Osteoblast (primary cell): ENCODE results near the gene PPP1R3C. TPM values are rescaled to one million over a fixed set of nuclear protein-coding genes. Genes with fewer than 3 reads are reported as not detected.

Source experiments
- DNase-seq: peaks from one replicate; pipeline ENCODE4 v3.0.0; 2011; ENCODE audit warnings: low spot score, mixed read lengths; ENCODE audit not compliant: insufficient read length; ENCODE audit errors: missing footprints
- H2AFZ ChIP-seq: 2 replicates; pipeline ENCODE4 v1.6.0; 2011; ENCODE audit warnings: mild to moderate bottlenecking, low read length
- H3K27ac ChIP-seq: 2 replicates; pipeline ENCODE4 v1.5.1; 2011; ENCODE audit warnings: mild to moderate bottlenecking, low read depth, low read length, moderate library complexity
- H3K27me3 ChIP-seq: 2 replicates; pipeline ENCODE4 v1.6.0; 2012; ENCODE audit warnings: mild to moderate bottlenecking, control low read depth, inconsistent platforms, low read length, moderate library complexity; ENCODE audit not compliant: insufficient read depth
- H3K36me3 ChIP-seq: 2 replicates; pipeline ENCODE4 v1.5.1; 2011; ENCODE audit warnings: mild to moderate bottlenecking, low read length, control low read depth, moderate library complexity; ENCODE audit not compliant: insufficient read depth
- H3K4me1 ChIP-seq: 2 replicates; pipeline ENCODE4 v1.5.1; 2011; ENCODE audit warnings: mild to moderate bottlenecking, low read length, control low read depth, moderate library complexity; ENCODE audit not compliant: insufficient read depth
- H3K4me2 ChIP-seq: 2 replicates; pipeline ENCODE4 v1.6.0; 2011; ENCODE audit warnings: mild to moderate bottlenecking, low read length; ENCODE audit not compliant: insufficient read depth
- H3K4me3 ChIP-seq: fragments of 200-600 bp; sonication (generic); 3 replicates; pipeline ENCODE4 v1.5.1; 2012; ENCODE audit warnings: mild to moderate bottlenecking, low read length, inconsistent platforms; ENCODE audit not compliant: insufficient read depth
- H3K79me2 ChIP-seq: 2 replicates; pipeline ENCODE4 v1.6.0; 2012; ENCODE audit warnings: mild to moderate bottlenecking, low read length, control low read depth, inconsistent platforms; ENCODE audit not compliant: insufficient read depth
- H3K9me3 ChIP-seq: 2 replicates; pipeline ENCODE4 v1.5.1; 2011; ENCODE audit warnings: low read depth, low read length, control low read depth
- H4K20me1 ChIP-seq: 2 replicates; pipeline ENCODE4 v1.6.0; 2012; ENCODE audit warnings: mild to moderate bottlenecking, low read length, control low read depth; ENCODE audit not compliant: insufficient read depth
- CTCF ChIP-seq: IDR thresholded peaks from 2 replicates; pipeline ENCODE4 v1.5.1; 2011; ENCODE audit warnings: mild to moderate bottlenecking, low read depth, low read length, moderate library complexity; ENCODE audit errors: extremely low read depth
- total RNA-seq: library from RNA; depleted of rRNA; stranded (reverse); fragments of >200 nt; gene quantifications from 2 replicates; pipeline ENCODE4 v1.2.3, GENCODE V29; 2012

PPP1R3C gene
- total RNA-seq, 1 donor: 87.9 TPM

GRCh38 chr10:91624633-91625032, 8.2 kb downstream of the PPP1R3C start:
- H3K79me2 ChIP-seq: peaks cover 3% of the 10 kb centered on the region
- H3K36me3 ChIP-seq: peaks cover 4% of the 10 kb centered on the region
- peaks cover 3% of the 10 kb centered on the region for H3K9me3 ChIP-seq
- H3K27ac ChIP-seq: no peak overlapping the region
- no peaks in the 10 kb centered on the region for H4K20me1 ChIP-seq
- H3K27me3 ChIP-seq: no peaks in the 10 kb centered on the region
- TF ChIP-seq CTCF: no peak
- no peak for DNase-seq
- H3K4me3 ChIP-seq: no peak overlapping the region
- H3K4me2 ChIP-seq: no peak overlapping the region
- peaks cover 13% of the 10 kb centered on the region for H3K4me1 ChIP-seq
- no peak overlapping the region for H2AFZ ChIP-seq

- no peaks in the 10 kb centered on the region for H4K20me1 ChIP-seq
- H3K9me3 ChIP-seq: peaks cover 3% of the 10 kb centered on the region
- no peaks in the 10 kb centered on the region for H3K79me2 ChIP-seq
- no peak overlapping the region for H3K4me2 ChIP-seq
- no peak for DNase-seq
- H3K4me3 ChIP-seq: no peak overlapping the region
- no peak overlapping the region for H2AFZ ChIP-seq
- no peaks in the 10 kb centered on the region for H3K36me3 ChIP-seq
- no peak for TF ChIP-seq CTCF
- H3K4me1 ChIP-seq: no peaks in the 10 kb centered on the region
- no peak overlapping the region for H3K27ac ChIP-seq
- H3K27me3 ChIP-seq: no peaks in the 10 kb centered on the region
These were observed 10.3 kb downstream of the PPP1R3C start for GRCh38 chr10:91622601-91623000.

GRCh38 chr10:91621483-91622113, 11.3 kb downstream of the PPP1R3C start:
- H3K27ac ChIP-seq: no peak overlapping the region
- peaks cover 6% of the 10 kb centered on the region for H3K4me1 ChIP-seq
- H3K36me3 ChIP-seq: no peaks in the 10 kb centered on the region
- H3K4me3 ChIP-seq: no peak overlapping the region
- no peak for TF ChIP-seq CTCF
- no peaks in the 10 kb centered on the region for H4K20me1 ChIP-seq
- H3K9me3 ChIP-seq: peaks cover 3% of the 10 kb centered on the region
- DNase-seq: no peak
- H3K79me2 ChIP-seq: no peaks in the 10 kb centered on the region
- no peaks in the 10 kb centered on the region for H3K27me3 ChIP-seq
- H2AFZ ChIP-seq: peak overlapping the region; percentile 2
- H3K4me2 ChIP-seq: no peak overlapping the region

GRCh38 chr10:91617072-91617609, 15.7 kb downstream of the PPP1R3C start:
- Histone ChIP-seq H2AFZ (peak overlapping the region; percentile 52), H4K20me1 (no peaks in the 10 kb centered on the region)

More at GRCh38 chr10:91617072-91617609, 15.7 kb downstream of the PPP1R3C start:
- H3K79me2 ChIP-seq: no peaks in the 10 kb centered on the region
- H3K4me1 ChIP-seq: peaks cover 32% of the 10 kb centered on the region
- no peak overlapping the region for H3K4me3 ChIP-seq
- TF ChIP-seq CTCF: no peak
- no peaks in the 10 kb centered on the region for H3K27me3 ChIP-seq
- H3K27ac ChIP-seq: peak overlapping the region; percentile 84
- peaks cover 3% of the 10 kb centered on the region for H3K9me3 ChIP-seq
- no peaks in the 10 kb centered on the region for H3K36me3 ChIP-seq
- DNase-seq: no peak
- H3K4me2 ChIP-seq: peak overlapping the region; percentile 42
